Measurements from ENCODE around the gene CIB2.
A peak's percentile ranks its signal among the peaks of the same experiment; 100 is the strongest.

Gene CIB2

DNA sequence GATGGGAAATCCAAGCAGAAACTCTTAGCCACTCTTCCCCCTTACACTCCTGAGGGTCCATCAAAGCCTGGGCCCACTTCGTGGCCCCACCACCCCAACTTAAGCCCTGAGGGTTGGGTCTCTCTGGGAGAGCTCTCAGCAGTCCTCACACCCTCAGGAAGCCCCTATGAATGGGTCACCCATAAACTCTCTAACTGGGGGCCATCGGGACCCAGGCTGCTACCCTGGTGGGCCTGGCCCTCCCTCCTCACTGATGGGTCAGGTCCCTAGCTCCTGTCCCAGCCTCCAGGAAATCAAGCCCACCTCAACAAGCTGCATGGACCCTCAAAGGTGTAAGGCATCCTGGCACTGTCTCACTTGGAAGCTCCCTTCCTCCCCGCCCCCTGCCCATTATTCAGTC, 19.5 kb downstream of the CIB2 start:
- no peak overlapping the region for H4K91ac ChIP-seq (ENCODE audit: low read depth, low read length, poor library complexity)
- H3K14ac ChIP-seq (ENCODE audit: low read length) = no peak overlapping the region
- H3K23ac ChIP-seq (ENCODE audit: low read depth, low read length, poor library complexity) = no peak overlapping the region
- H2BK12ac ChIP-seq (ENCODE audit: low read length) = no peak overlapping the region
- no CpG with 5 or more reads among the region's 3 CpGs for WGBS, 2 donors (ENCODE audit: extremely low coverage in 2 of 2, insufficient read length in 2 of 2, insufficient replicate concordance in 1 of 2)
- no peaks in the 10 kb centered on the region for H3K9me3 ChIP-seq (replicated peaks in 1 of 2; ENCODE audit: control insufficient read depth in 2 of 2, insufficient read depth in 1 of 2, low read depth in 1 of 2, low read length in 2 of 2)
- no peak overlapping the region for H2AK5ac ChIP-seq (ENCODE audit: low read depth, low read length)
- no peak overlapping the region for H2BK120ac ChIP-seq (ENCODE audit: low read depth, low read length)
- no peak overlapping the region for H3K4ac ChIP-seq (ENCODE audit: low read length)
- H4K8ac ChIP-seq (ENCODE audit: low read depth, low read length) = no peak overlapping the region
- no peaks in the 10 kb centered on the region for H3K27me3 ChIP-seq (ENCODE audit: control insufficient read depth in 3 of 3, insufficient read depth in 3 of 3, low read depth in 1 of 3, low read length in 3 of 3)
- no peak overlapping the region for H2BK5ac ChIP-seq (ENCODE audit: low read length)
- no peak overlapping the region for H3K27ac ChIP-seq (replicated peaks; ENCODE audit: low read length)
- H3K4me3 ChIP-seq (ENCODE audit: low read length in 2 of 2) = peak overlapping the region in 1 of 2 donors; percentile 15
- H2AFZ ChIP-seq (ENCODE audit: low read length) = no peak overlapping the region
- no peak overlapping the region for H3K4me2 ChIP-seq (ENCODE audit: insufficient read depth, low read length, poor library complexity, severe bottlenecking)
- peaks cover 2% of the 10 kb centered on the region in 2 donors for H3K4me1 ChIP-seq (ENCODE audit: control insufficient read depth in 2 of 2, insufficient read depth in 1 of 2, low read depth in 1 of 2, low read length in 2 of 2)
- DNase-seq (ENCODE audit: low spot score) = no peak
- no peak overlapping the region for H2BK15ac ChIP-seq (ENCODE audit: low read length)
- H3K18ac ChIP-seq (ENCODE audit: low read length) = no peak overlapping the region
- H3K9ac ChIP-seq (ENCODE audit: low read depth, low read length, poor library complexity) = no peak overlapping the region
- H3K79me1 ChIP-seq (ENCODE audit: low read depth, low read length) = no peaks in the 10 kb centered on the region
- H3K36me3 ChIP-seq (replicated peaks in 1 of 2; ENCODE audit: control insufficient read depth in 2 of 2, insufficient read depth in 2 of 2, low read length in 2 of 2) = peaks cover 0 to 2% of the 10 kb centered on the region in 2 donors

DNA sequence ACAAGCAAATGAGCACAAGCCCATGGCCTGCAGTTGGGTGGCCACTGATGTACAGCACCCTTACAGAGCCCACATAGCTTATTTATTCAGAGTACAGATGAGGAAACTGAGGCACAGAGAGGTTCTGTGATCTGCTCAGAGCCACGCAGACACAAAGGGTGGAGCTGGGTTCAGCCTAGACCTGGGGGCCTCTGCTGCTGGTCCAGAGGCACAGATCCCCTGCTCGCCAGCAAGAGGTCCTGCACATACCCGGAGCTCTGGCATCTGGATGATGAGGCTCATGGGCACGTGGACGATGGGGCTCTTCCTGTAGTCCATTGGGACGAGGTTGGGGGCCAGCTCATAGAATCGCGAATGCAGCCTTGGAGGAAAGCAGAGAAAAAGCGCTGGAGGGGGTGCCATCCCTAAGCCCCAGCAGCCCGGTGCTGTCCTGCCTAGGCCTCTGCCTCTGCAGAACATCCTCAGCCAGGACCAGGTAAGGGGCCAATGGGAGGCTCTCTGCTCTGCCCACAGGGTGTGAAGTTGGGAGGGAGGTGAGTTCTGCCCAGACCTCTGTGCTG, 20.2 kb downstream of the CIB2 start:
- Histone ChIP-seq H3K36me3 (replicated peaks in 1 of 2; ENCODE audit: control insufficient read depth in 2 of 2, insufficient read depth in 2 of 2, low read length in 2 of 2) (peaks cover 0 to 2% of the 10 kb centered on the region in 2 donors), H3K9ac (ENCODE audit: low read depth, low read length, poor library complexity) (no peak overlapping the region), H2BK15ac (ENCODE audit: low read length) (no peak overlapping the region), H2BK5ac (ENCODE audit: low read length) (no peak overlapping the region), H3K4me3 (ENCODE audit: low read length in 2 of 2) (no peak overlapping the region), H3K79me1 (ENCODE audit: low read depth, low read length) (no peaks in the 10 kb centered on the region), H2AFZ (ENCODE audit: low read length) (no peak overlapping the region), H2AK5ac (ENCODE audit: low read depth, low read length) (peak overlapping the region; percentile 39), H2BK12ac (ENCODE audit: low read length) (no peak overlapping the region), H3K27ac (replicated peaks; ENCODE audit: low read length) (no peak overlapping the region), H3K23ac (ENCODE audit: low read depth, low read length, poor library complexity) (no peak overlapping the region), H3K9me3 (replicated peaks in 1 of 2; ENCODE audit: control insufficient read depth in 2 of 2, insufficient read depth in 1 of 2, low read depth in 1 of 2, low read length in 2 of 2) (no peaks in the 10 kb centered on the region), H3K4me1 (ENCODE audit: control insufficient read depth in 2 of 2, insufficient read depth in 1 of 2, low read depth in 1 of 2, low read length in 2 of 2) (peaks cover 2% of the 10 kb centered on the region in 2 donors), H3K18ac (ENCODE audit: low read length) (no peak overlapping the region), H3K4ac (ENCODE audit: low read length) (no peak overlapping the region), H3K14ac (ENCODE audit: low read length) (no peak overlapping the region), H3K4me2 (ENCODE audit: insufficient read depth, low read length, poor library complexity, severe bottlenecking) (no peak overlapping the region), H2BK120ac (ENCODE audit: low read depth, low read length) (no peak overlapping the region), H3K27me3 (ENCODE audit: control insufficient read depth in 3 of 3, insufficient read depth in 3 of 3, low read depth in 1 of 3, low read length in 3 of 3) (no peaks in the 10 kb centered on the region), H4K91ac (ENCODE audit: low read depth, low read length, poor library complexity) (no peak overlapping the region), H4K8ac (ENCODE audit: low read depth, low read length) (no peak overlapping the region)
- DNase-seq (ENCODE audit: low spot score) = no peak
- no CpG with 5 or more reads among the region's 10 CpGs for WGBS, 2 donors (ENCODE audit: extremely low coverage in 2 of 2, insufficient read length in 2 of 2, insufficient replicate concordance in 1 of 2)

DNA sequence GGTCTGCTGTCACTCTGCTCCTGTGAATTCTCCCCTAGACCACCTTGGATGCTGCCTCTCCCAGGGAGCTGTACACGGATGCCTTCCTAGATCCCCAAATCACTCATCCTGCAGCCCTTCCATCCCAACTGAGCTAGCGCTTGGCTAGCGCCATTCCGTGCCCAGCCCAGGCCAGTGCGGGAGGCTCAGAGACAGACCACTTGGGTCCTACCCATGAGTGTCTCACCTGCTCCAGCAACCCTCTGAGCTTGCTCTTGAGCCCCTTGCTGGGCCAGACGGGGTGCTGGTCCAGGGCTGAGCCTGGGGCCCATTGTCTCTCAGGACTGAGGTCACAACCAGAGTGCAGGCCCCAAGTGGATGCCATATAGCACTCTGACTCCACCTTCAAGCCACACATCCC, 21.1 kb downstream of the CIB2 start:
- no CpG with 5 or more reads among the region's 6 CpGs for WGBS, 2 donors (ENCODE audit: extremely low coverage in 2 of 2, insufficient read length in 2 of 2, insufficient replicate concordance in 1 of 2)
- Histone ChIP-seq H2BK120ac (ENCODE audit: low read depth, low read length) (no peak overlapping the region), H3K4me2 (ENCODE audit: insufficient read depth, low read length, poor library complexity, severe bottlenecking) (no peak overlapping the region), H2BK12ac (ENCODE audit: low read length) (no peak overlapping the region), H3K18ac (ENCODE audit: low read length) (no peak overlapping the region), H3K9me3 (replicated peaks in 1 of 2; ENCODE audit: control insufficient read depth in 2 of 2, insufficient read depth in 1 of 2, low read depth in 1 of 2, low read length in 2 of 2) (no peaks in the 10 kb centered on the region), H3K4ac (ENCODE audit: low read length) (no peak overlapping the region), H3K4me3 (ENCODE audit: low read length in 2 of 2) (no peak overlapping the region), H2BK15ac (ENCODE audit: low read length) (no peak overlapping the region), H3K9ac (ENCODE audit: low read depth, low read length, poor library complexity) (peak overlapping the region; percentile 50), H3K27ac (replicated peaks; ENCODE audit: low read length) (no peak overlapping the region), H4K8ac (ENCODE audit: low read depth, low read length) (no peak overlapping the region), H2BK5ac (ENCODE audit: low read length) (no peak overlapping the region), H3K4me1 (ENCODE audit: control insufficient read depth in 2 of 2, insufficient read depth in 1 of 2, low read depth in 1 of 2, low read length in 2 of 2) (peaks cover 2% of the 10 kb centered on the region in 2 donors), H3K36me3 (replicated peaks in 1 of 2; ENCODE audit: control insufficient read depth in 2 of 2, insufficient read depth in 2 of 2, low read length in 2 of 2) (peaks cover 0 to 4% of the 10 kb centered on the region in 2 donors), H3K14ac (ENCODE audit: low read length) (no peak overlapping the region), H3K23ac (ENCODE audit: low read depth, low read length, poor library complexity) (no peak overlapping the region), H3K27me3 (ENCODE audit: control insufficient read depth in 3 of 3, insufficient read depth in 3 of 3, low read depth in 1 of 3, low read length in 3 of 3) (no peaks in the 10 kb centered on the region), H2AK5ac (ENCODE audit: low read depth, low read length) (no peak overlapping the region), H3K79me1 (ENCODE audit: low read depth, low read length) (no peaks in the 10 kb centered on the region), H4K91ac (ENCODE audit: low read depth, low read length, poor library complexity) (no peak overlapping the region), H2AFZ (ENCODE audit: low read length) (no peak overlapping the region)
- DNase-seq (ENCODE audit: low spot score) = no peak

DNA sequence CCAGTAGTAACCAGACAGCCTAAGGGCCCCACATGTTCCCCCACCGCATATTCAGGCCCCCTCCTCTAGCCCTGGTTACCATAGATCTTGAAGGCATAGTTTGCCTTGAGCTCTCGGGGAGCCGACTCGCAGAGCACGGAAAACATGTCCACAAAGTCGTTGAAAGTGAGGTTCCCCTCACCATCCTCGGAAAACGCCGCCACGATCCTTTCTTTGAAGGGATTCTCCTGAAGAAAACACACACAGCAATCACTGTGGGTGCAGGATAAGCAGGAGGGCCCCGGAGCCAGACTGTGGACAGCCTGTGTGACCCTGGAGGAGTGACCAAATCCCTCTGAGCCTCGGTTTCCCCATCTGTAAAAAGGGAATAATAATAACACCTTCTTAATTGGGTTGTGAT, 22.1 kb downstream of the CIB2 start:
- no peak for DNase-seq (ENCODE audit: low spot score)
- H3K18ac ChIP-seq (ENCODE audit: low read length) = no peak overlapping the region
- no peaks in the 10 kb centered on the region for H3K79me1 ChIP-seq (ENCODE audit: low read depth, low read length)
- H3K23ac ChIP-seq (ENCODE audit: low read depth, low read length, poor library complexity) = no peak overlapping the region
- no peak overlapping the region for H2BK120ac ChIP-seq (ENCODE audit: low read depth, low read length)
- no peaks in the 10 kb centered on the region for H3K27me3 ChIP-seq (ENCODE audit: control insufficient read depth in 3 of 3, insufficient read depth in 3 of 3, low read depth in 1 of 3, low read length in 3 of 3)
- no peak overlapping the region for H2BK12ac ChIP-seq (ENCODE audit: low read length)
- WGBS, 2 donors (ENCODE audit: extremely low coverage in 2 of 2, insufficient read length in 2 of 2, insufficient replicate concordance in 1 of 2) = no CpG with 5 or more reads among the region's 12 CpGs
- peaks cover 0 to 4% of the 10 kb centered on the region in 2 donors for H3K36me3 ChIP-seq (replicated peaks in 1 of 2; ENCODE audit: control insufficient read depth in 2 of 2, insufficient read depth in 2 of 2, low read length in 2 of 2)
- no peak overlapping the region for H4K8ac ChIP-seq (ENCODE audit: low read depth, low read length)
- no peak overlapping the region for H3K14ac ChIP-seq (ENCODE audit: low read length)
- H2BK15ac ChIP-seq (ENCODE audit: low read length) = no peak overlapping the region
- H3K4me1 ChIP-seq (ENCODE audit: control insufficient read depth in 2 of 2, insufficient read depth in 1 of 2, low read depth in 1 of 2, low read length in 2 of 2) = peaks cover 2 to 5% of the 10 kb centered on the region in 2 donors
- no peak overlapping the region for H2AFZ ChIP-seq (ENCODE audit: low read length)
- no peak overlapping the region for H3K4ac ChIP-seq (ENCODE audit: low read length)
- H2AK5ac ChIP-seq (ENCODE audit: low read depth, low read length) = no peak overlapping the region
- no peaks in the 10 kb centered on the region for H3K9me3 ChIP-seq (replicated peaks in 1 of 2; ENCODE audit: control insufficient read depth in 2 of 2, insufficient read depth in 1 of 2, low read depth in 1 of 2, low read length in 2 of 2)
- no peak overlapping the region for H3K9ac ChIP-seq (ENCODE audit: low read depth, low read length, poor library complexity)
- no peak overlapping the region for H3K4me2 ChIP-seq (ENCODE audit: insufficient read depth, low read length, poor library complexity, severe bottlenecking)
- H2BK5ac ChIP-seq (ENCODE audit: low read length) = no peak overlapping the region
- H4K91ac ChIP-seq (ENCODE audit: low read depth, low read length, poor library complexity) = no peak overlapping the region
- H3K4me3 ChIP-seq (ENCODE audit: low read length in 2 of 2) = no peak overlapping the region
- H3K27ac ChIP-seq (replicated peaks; ENCODE audit: low read length) = no peak overlapping the region

Data from neuronal stem cell (in vitro differentiated cells).